SH-SY5Y (cell line): Measurements from ENCODE around the gene RALGDS.

Experiments
- GATA2 ChIP-seq: IDR thresholded peaks from 2 replicates; pipeline ENCODE4 v1.6.1; 2011; ENCODE audit warnings: mild to moderate bottlenecking, low read depth, low read length
- GATA3 ChIP-seq: IDR thresholded peaks from 2 replicates; pipeline ENCODE4 v1.6.1; 2011; ENCODE audit warnings: low read depth, mild to moderate bottlenecking, low read length, moderate library complexity

Gene RALGDS

GRCh38 chr9:133113949-133114885 lies 6.8 kb downstream of the RALGDS start:
- TF ChIP-seq GATA3: no peak
- no peak for TF ChIP-seq GATA2

- no peak for TF ChIP-seq GATA3
- TF ChIP-seq GATA2: no peak
Measured at GRCh38 chr9:133113163-133113948, 7.7 kb downstream of the RALGDS start.

- no peak for TF ChIP-seq GATA2
- no peak for TF ChIP-seq GATA3
Measured at GRCh38 chr9:133112663-133113026, 8.4 kb downstream of the RALGDS start.

GRCh38 chr9:133111808-133112662 lies 9.0 kb downstream of the RALGDS start:
- TF ChIP-seq GATA2: no peak
- TF ChIP-seq GATA3: no peak

GRCh38 chr9:133109931-133110650 lies 10.9 kb downstream of the RALGDS start:
- TF ChIP-seq GATA3 (no peak), GATA2 (no peak)

- TF ChIP-seq GATA3 (no peak), GATA2 (no peak)
Measured at GRCh38 chr9:133108794-133109641, 12.0 kb downstream of the RALGDS start.

- TF ChIP-seq GATA2 (no peak), GATA3 (no peak)
Measured at GRCh38 chr9:133107961-133108793, 12.9 kb downstream of the RALGDS start.

GRCh38 chr9:133107245-133107722 lies 13.8 kb downstream of the RALGDS start:
- TF ChIP-seq GATA3 (no peak), GATA2 (no peak)

GRCh38 chr9:133106511-133107244 lies 14.4 kb downstream of the RALGDS start:
- TF ChIP-seq GATA2: no peak
- no peak for TF ChIP-seq GATA3

- TF ChIP-seq GATA3 (no peak), GATA2 (no peak)
Measured at GRCh38 chr9:133105461-133105770, 15.6 kb downstream of the RALGDS start.

- TF ChIP-seq GATA2: no peak
- no peak for TF ChIP-seq GATA3
Measured at GRCh38 chr9:133104718-133105460, 16.2 kb downstream of the RALGDS start.
